ENCODE results near the gene CSAG1.
"Not testable (repeated sequence)": the region's sequence is repeated elsewhere in the genome, so short reads cannot be mapped to it uniquely, and the experiment has no call there.

Gene CSAG1, protein sequence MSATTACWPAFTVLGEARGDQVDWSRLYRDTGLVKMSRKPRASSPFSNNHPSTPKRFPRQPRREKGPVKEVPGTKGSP

DNA sequence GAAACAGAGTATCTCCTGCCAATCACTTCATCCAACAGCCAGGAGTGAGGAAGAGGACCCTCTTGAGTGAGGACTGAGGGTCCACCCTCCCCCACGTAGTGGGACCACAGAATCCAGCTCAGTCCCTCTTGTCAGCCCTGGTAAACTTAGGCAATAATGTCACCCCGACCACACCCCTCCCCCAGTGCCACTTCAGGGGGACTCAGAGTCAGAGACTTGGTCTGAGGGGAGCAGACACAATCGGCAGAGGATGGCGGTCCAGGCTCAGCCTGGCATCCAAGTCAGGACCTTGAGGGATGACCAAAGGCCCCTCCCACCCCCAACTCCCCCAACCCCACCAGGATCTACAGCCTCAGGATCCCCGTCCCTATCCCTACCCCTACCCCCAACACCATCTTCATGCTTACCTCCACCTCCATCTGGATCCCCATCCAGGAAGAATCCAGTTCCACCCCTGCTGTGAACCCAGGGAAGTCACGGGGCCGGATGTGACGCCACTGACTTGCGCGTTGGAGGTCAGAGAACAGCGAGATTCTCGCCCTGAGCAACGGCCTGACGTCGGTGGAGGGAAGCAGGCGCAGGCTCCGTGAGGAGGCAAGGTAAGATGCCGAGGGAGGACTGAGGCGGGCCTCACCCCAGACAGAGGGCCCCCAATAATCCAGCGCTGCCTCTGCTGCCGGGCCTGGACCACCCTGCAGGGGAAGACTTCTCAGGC lies at the start of gene CSAG1, which contains the start of gene MAGEA12:
Gene CSAG1, minus strand, starts transcription at position 461 of the 715 bp plus-strand sequence. CDS start 1,261 bp downstream, outside the sequence.
Gene MAGEA12, plus strand, starts transcription at position 497 of the 715 bp plus-strand sequence. CDS start 2,405 bp downstream, outside the sequence.
- no peak within 1 kb of the TSS for H3K4me3 Mint-ChIP-seq
- DNase-seq (no peak), ATAC-seq (no peak)
- H3K27ac Mint-ChIP-seq, result no peak within 1 kb of the TSS
- no peaks in the 10 kb centered on the region for H3K9me3 Mint-ChIP-seq
- H3K4me1 Mint-ChIP-seq, result no peaks in the 10 kb centered on the region
- no peaks in the 10 kb centered on the region for H3K27me3 Mint-ChIP-seq

DNA sequence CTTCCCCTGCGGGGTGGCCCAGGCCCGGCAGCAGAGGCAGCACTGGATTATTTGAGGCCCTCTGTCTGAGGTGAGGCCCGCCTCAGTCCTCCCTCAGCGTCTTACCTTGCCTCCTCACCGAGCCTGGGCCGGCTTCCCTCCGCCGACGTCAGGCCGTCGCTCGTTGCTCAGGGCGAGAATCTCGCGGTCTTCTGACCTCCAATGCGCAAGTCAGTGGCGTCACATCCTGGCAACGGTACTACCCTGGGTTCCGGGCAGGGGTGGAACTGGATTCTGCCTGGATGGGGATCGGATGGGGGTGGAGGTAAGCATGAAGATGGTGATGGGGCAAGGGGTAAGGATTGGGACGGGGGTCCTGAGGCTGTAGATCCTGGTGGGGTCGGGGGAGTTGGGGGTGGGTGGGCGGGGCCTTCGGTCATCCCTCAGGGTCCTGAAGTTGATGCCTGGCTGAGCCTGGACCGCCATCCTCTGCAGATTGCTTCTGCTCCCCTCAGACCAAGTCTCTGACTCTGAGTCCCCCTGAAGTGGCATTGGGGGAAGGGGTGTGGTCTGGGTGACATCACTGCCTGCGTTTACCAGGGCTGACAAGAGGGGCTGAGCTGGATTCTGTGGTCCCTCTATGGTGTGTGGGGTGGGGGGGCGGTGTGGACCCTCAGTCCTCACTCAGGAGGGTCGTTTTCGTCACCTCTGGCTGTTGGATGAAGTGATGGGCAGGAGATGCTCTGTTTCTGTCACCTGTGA lies 36.2 kb upstream of the CSAG1 start, which contains the start of gene MAGEA6:
Gene MAGEA6, minus strand, starts transcription at position 141 of the 741 bp plus-strand sequence. CDS start 2,039 bp downstream, outside the sequence.
- not testable (repeated sequence) for ATAC-seq, DNase-seq, H3K4me1 Mint-ChIP-seq, H3K9me3 Mint-ChIP-seq, H3K27me3 Mint-ChIP-seq, H3K27ac Mint-ChIP-seq, H3K4me3 Mint-ChIP-seq

DNA sequence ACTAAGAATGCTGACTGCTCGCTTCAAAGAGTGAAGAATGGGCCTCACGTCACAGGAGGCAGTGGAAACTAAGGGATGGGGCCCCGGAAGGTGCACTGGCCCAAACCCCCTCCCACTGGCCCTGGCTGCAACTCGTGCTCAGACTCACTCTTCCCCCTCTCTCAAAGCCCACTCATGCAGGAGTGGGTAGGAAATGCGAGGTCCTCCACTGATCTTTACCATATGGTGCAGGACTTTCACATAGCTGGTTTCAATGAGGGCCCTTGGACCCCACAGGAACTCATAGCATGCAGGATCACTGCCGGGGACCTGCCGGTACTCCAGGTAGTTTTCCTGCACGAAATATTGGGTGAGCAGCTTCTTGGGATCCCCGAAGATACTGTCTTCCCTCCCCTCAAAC lies 33.0 kb upstream of the CSAG1 start:
- not testable (repeated sequence) for H3K27me3 Mint-ChIP-seq, DNase-seq, H3K4me3 Mint-ChIP-seq, H3K27ac Mint-ChIP-seq, ATAC-seq, H3K4me1 Mint-ChIP-seq, H3K9me3 Mint-ChIP-seq

DNA sequence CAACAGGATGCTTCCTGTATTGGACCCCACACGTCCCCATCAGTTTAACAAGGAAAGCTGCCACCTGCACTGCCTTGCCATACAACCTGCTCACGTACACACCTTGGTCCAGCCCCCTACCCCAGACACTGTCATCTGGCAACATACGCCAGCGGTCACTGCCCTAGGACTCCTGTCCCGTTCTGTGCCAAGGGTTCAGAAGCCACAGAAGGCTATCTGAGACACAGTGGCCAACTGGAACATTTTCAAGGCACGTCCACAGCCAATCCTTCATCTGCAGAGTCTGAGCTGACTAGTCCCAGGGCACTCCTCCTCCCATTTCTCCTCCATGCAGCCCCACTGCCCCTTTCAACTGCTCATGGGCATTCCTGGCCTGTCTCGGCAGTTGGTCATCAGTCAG lies 28.1 kb upstream of the CSAG1 start:
- not testable (repeated sequence) for ATAC-seq, H3K27me3 Mint-ChIP-seq, H3K9me3 Mint-ChIP-seq, H3K27ac Mint-ChIP-seq, DNase-seq, H3K4me1 Mint-ChIP-seq, H3K4me3 Mint-ChIP-seq

DNA sequence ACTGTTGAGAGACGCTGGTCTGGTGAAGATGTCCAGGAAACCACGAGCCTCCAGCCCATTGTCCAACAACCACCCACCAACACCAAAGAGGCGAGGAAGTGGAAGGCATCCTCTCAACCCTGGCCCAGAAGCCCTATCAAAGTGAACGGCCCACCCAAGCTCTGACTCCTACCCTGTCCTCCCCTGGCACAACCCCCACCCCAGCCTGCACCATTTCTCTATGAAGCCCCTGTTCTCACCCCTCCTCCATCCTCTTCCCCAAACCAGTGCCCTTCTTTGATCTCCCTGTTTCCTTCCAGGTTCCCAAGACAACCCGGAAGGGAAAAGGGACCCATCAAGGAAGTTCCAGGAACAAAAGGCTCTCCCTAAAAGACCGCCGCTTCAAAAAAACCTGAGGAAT lies 26.0 kb upstream of the CSAG1 start:
- H3K27me3 Mint-ChIP-seq, H3K27ac Mint-ChIP-seq, H3K4me1 Mint-ChIP-seq, H3K4me3 Mint-ChIP-seq, DNase-seq, H3K9me3 Mint-ChIP-seq, ATAC-seq: not testable (repeated sequence)

DNA sequence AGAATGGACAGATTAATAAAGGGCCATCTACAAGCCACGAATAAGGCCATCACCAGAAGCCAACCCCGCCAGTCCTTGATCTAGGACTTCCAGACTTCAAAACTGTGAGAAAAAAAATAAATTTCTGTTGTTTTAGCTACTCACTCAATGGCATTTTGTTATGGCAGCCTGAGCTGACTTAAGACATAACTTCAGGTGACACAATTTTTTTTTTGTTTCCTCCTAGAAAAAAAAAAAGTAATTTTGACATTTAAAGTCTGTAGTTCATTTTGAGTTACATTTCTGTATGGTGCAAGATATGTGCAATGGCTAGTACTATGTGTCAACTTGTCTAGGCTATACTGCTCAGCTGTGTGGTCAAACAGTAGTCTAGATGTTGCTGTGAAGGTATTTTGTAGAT lies 25.4 kb upstream of the CSAG1 start, which contains the start of gene CSAG3:
Gene CSAG3, plus strand, starts transcription at position 301 of the 400 bp plus-strand sequence.
- H3K9me3 Mint-ChIP-seq, H3K27me3 Mint-ChIP-seq, H3K4me3 Mint-ChIP-seq, H3K27ac Mint-ChIP-seq, DNase-seq, H3K4me1 Mint-ChIP-seq, ATAC-seq: not testable (repeated sequence)

DNA sequence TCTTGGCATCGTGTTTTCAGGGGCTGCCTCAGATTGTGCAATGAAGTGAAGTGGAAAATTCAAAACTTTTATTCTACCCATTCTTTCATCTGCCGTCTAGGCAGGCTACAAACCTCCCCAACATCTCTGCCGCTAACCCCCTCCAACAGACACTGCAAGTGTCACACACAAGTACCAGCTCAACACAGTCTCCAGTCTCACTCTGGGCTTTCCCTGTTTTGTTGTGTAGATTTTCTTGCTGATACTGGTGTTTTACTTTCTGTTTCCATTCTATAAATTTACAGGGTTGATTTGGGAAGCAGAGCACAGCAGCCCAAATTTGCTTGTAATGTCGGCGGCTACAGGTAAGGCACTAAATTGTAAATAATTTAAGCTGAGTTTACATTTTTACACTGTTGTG lies 21.4 kb upstream of the CSAG1 start:
- not testable (repeated sequence) for H3K27ac Mint-ChIP-seq, ATAC-seq, H3K27me3 Mint-ChIP-seq, H3K4me3 Mint-ChIP-seq, DNase-seq, H3K4me1 Mint-ChIP-seq, H3K9me3 Mint-ChIP-seq

DNA sequence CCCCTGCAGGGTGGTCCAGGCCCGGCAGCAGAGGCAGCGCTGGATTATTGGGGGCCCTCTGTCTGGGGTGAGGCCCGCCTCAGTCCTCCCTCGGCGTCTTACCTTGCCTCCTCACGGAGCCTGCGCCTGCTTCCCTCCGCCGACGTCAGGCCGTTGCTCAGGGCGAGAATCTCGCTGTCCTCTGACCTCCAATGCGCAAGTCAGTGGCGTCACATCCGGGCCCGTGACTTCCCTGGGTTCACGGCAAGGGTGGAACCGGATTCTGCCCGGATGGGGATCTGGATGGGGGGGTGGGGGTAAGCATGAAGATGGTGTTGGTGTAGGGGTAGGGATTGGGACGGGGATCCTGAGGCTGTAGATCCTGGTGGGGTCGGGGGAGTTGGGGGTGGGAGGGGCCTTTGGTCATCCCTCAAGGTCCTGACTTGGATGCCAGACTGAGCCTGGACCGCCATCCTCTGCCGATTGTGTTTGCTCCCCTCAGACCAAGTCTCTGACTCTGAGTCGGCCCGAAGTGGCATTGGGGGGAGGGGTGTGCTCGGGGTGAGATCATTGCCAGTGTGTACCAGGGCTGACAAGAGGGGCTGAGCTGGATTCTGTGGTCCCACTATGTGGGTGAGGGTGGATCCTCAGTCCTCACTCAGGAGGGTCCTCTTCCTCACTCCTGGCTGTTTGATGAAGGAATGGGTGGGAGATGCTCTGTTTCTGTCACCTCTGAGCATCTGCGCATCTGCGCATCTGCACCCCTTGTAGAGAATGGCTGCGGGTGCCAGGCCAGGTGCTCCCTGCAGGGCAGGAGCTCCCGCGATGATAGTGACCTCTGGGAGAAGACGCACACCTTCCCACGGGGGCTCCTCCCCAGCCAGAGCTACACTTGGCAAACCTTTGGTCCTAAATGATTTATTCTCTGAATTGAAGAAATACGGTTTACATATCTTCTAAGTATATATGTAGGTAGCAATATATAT lies 20.4 kb upstream of the CSAG1 start, which contains the start of gene MAGEA2:
Gene MAGEA2, minus strand, starts transcription at position 157 of the 965 bp plus-strand sequence. CDS start 2,479 bp downstream, outside the sequence.
- not testable (repeated sequence) for H3K4me3 Mint-ChIP-seq, H3K4me1 Mint-ChIP-seq, H3K27me3 Mint-ChIP-seq

DNA sequence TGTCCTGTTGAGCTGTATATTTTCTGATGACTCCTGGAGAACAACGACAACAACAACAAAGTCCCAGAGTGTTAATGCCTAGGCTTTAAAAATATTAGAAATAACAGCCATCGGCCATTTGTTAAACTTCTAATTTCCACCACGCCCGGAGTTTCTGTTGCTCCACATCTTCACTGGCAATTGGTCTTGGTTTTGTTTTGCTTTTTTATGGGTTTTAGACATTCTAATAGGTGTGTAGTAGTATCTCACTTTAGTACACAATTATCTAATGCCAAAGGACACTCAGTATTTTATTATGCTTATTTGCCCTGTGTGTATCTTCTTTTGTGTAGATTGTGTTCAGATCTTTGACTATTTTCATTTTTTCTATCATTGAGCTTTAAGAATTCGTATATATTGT lies 5.0 kb upstream of the CSAG1 start:
- Mint-ChIP-seq H3K4me1 (no peaks in the 10 kb centered on the region), H3K4me3 (no peak overlapping the region), H3K27me3 (no peaks in the 10 kb centered on the region), H3K27ac (no peak overlapping the region), H3K9me3 (no peaks in the 10 kb centered on the region)
- no peak for DNase-seq
- ATAC-seq, result no peak

More for the DNA sequence above, 20.4 kb upstream of the CSAG1 start, which contains the start of gene MAGEA2:
- not testable (repeated sequence) for H3K27ac Mint-ChIP-seq, ATAC-seq, H3K9me3 Mint-ChIP-seq, DNase-seq

DNA sequence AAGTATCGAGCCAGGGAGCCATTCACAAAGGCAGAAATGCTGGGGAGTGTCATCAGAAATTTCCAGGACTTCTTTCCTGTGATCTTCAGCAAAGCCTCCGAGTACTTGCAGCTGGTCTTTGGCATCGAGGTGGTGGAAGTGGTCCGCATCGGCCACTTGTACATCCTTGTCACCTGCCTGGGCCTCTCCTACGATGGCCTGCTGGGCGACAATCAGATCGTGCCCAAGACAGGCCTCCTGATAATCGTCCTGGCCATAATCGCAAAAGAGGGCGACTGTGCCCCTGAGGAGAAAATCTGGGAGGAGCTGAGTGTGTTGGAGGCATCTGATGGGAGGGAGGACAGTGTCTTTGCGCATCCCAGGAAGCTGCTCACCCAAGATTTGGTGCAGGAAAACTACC lies 3.0 kb upstream of the CSAG1 start:
- ATAC-seq, H3K4me3 Mint-ChIP-seq, H3K27me3 Mint-ChIP-seq, DNase-seq, H3K27ac Mint-ChIP-seq, H3K4me1 Mint-ChIP-seq, H3K9me3 Mint-ChIP-seq: not testable (repeated sequence)

DNA sequence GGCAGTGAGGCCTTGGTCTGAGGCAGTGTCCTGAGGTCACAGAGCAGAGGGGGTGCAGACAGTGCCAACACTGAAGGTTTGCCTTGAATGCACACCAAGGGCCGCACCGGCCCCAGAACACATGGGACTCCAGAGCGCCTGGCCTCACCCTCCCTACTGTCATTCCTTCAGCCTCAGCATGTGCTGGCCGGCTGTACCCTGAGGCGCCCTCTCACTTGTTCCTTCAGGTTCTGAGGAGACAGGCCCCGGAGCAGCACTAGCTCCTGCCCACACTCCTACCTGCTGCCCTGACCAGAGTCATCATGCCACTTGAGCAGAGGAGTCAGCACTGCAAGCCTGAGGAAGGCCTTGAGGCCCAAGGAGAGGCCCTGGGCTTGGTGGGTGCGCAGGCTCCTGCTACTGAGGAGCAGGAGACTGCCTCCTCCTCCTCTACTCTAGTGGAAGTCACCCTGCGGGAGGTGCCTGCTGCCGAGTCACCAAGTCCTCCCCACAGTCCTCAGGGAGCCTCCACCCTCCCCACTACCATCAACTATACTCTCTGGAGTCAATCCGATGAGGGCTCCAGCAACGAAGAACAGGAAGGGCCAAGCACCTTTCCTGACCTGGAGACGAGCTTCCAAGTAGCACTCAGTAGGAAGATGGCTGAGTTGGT lies 2.5 kb upstream of the CSAG1 start:
- Mint-ChIP-seq H3K27ac (no peak overlapping the region), H3K27me3 (no peaks in the 10 kb centered on the region), H3K4me1 (no peaks in the 10 kb centered on the region), H3K9me3 (no peaks in the 10 kb centered on the region), H3K4me3 (no peak overlapping the region)
- DNase-seq, result no peak
- ATAC-seq, result no peak

DNA sequence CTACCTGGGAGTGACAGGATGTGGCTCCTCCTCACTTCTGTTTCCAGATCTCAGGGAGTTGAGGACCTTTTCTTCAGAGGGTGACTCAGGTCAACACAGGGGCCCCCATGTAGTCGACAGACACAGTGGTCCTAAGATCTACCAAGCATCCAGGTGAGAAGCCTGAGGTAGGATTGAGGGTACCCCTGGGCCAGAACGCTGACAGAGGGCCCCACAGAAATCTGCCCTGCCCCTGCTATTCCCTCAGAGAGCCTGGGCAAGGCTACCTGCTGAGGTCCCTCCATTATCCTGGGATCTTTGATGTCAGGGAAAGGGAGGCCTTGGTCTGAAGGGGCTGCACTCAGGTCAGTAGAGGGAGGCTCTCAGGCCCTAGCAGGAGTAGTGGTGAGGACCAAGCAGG lies 1.6 kb upstream of the CSAG1 start:
- no peak overlapping the region for H3K4me3 Mint-ChIP-seq
- DNase-seq (no peak), ATAC-seq (no peak)
- H3K4me1 Mint-ChIP-seq, result no peaks in the 10 kb centered on the region
- H3K27me3 Mint-ChIP-seq, result no peaks in the 10 kb centered on the region
- H3K27ac Mint-ChIP-seq, result no peak overlapping the region
- H3K9me3 Mint-ChIP-seq, result no peaks in the 10 kb centered on the region

DNA sequence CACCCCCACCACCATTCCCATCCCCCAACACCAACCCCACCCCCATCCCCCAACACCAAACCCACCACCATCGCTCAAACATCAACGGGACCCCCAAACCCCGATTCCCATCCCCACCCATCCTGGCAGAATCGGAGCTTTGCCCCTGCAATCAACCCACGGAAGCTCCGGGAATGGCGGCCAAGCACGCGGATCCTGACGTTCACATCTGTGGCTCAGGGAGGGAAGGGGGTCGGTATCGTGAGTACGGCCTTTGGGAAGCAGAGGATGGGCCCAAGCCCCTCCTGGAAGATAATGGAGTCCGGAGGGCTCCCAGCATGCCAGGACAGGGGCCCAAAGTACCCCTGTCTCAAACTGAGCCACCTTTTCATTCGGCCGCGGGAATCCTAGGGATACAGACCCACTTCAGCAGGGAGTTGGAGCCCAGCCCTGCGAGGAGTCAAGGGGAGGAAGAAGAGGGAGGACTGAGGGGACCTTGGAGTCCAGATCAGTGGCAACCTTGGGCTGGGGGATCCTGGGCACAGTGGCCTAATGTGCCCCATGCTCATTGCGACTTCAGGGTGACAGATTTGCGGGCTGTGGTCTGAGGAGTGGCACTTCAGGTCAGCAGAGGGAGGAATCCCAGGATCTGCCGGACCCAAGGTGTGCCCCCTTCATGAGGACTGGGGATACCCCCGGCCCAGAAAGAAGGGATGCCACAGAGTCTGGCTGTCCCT lies 780 bp upstream of the CSAG1 start:
- ATAC-seq, DNase-seq, H3K4me1 Mint-ChIP-seq: not testable (repeated sequence)

DNA sequence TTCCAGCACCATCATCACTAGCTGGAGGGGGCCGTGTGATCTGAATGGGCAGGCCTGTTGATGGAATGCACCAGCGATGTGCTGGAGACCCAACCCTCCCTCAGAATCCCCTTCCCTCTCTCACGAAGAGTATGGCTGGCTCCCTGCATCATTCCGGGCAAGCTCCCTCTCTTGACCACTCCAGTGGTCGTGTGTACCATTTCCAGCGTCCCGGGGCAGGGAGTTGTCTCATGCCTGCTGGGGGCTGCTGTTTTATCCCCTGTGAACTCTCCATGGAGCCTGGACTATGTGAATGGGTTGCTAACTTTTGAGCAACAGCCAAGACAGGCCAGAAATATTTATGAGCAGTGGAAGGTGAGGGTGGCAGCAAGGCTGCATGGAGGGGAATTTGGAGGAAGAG lies 8.1 kb downstream of the CSAG1 start:
- Mint-ChIP-seq H3K4me3 (no peak overlapping the region), H3K27ac (no peak overlapping the region), H3K27me3 (no peaks in the 10 kb centered on the region), H3K4me1 (no peaks in the 10 kb centered on the region), H3K9me3 (no peaks in the 10 kb centered on the region)
- DNase-seq (no peak), ATAC-seq (no peak)

More for the DNA sequence above, 780 bp upstream of the CSAG1 start:
- not testable (repeated sequence) for H3K27me3 Mint-ChIP-seq, H3K9me3 Mint-ChIP-seq, H3K4me3 Mint-ChIP-seq
- peak overlapping the region; percentile 57 to 63 for H3K27ac Mint-ChIP-seq

All from stimulated activated naive CD8-positive, alpha-beta T cell treated with anti-CD3 and anti-CD28 coated beads, Interleukin-15, amount 100 ng/mL, for 72 hours (primary cell).